Thyroid gland (tissue), 4 donors: ENCODE results near the gene HMCES.

ENCODE experiments used
- POLR2A ChIP-seq, 2 donors: fragments of 450-650 bp; IDR thresholded peaks; one replicate each; pipeline ENCODE4 v1.6.1; 2017; ENCODE audit warnings: antibody characterized with exemption in 2 of 2, mild to moderate bottlenecking in 2 of 2, moderate library complexity in 1 of 2
- TF ChIP-seq, protein P1 (sequence below), 6 experiments: fragments of 200-600 bp in 3 of 6; fragments of 450-650 bp in 3 of 6; sonication (generic) in 3 of 6; IDR thresholded peaks; one replicate each; pipeline ENCODE4 v1.5.1; 2016 to 2019; ENCODE audit warnings: antibody characterized with exemption in 6 of 6, mild to moderate bottlenecking in 2 of 6, inconsistent platforms in 1 of 6, moderate library complexity in 1 of 6

DNA sequence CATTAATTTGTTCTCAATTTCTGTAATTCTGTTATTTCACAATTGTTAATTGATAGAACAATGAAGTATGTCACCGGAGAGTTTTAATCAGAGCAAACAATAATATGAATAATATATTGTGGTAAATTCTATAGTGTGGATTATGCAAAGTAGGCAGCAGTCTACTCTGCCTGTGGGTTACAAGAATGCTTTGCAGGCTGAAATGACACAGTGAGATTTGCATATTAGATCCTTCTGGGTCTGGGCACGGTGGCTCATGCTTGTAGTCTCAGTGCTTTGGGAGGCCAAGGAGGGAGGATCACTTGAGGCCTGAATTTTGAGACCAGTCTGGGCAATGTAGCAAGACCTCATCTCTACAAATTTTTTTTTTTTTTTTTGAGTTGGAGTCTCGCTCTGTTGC, 16.8 kb upstream of the HMCES start:
- TF ChIP-seq, protein P1, sequence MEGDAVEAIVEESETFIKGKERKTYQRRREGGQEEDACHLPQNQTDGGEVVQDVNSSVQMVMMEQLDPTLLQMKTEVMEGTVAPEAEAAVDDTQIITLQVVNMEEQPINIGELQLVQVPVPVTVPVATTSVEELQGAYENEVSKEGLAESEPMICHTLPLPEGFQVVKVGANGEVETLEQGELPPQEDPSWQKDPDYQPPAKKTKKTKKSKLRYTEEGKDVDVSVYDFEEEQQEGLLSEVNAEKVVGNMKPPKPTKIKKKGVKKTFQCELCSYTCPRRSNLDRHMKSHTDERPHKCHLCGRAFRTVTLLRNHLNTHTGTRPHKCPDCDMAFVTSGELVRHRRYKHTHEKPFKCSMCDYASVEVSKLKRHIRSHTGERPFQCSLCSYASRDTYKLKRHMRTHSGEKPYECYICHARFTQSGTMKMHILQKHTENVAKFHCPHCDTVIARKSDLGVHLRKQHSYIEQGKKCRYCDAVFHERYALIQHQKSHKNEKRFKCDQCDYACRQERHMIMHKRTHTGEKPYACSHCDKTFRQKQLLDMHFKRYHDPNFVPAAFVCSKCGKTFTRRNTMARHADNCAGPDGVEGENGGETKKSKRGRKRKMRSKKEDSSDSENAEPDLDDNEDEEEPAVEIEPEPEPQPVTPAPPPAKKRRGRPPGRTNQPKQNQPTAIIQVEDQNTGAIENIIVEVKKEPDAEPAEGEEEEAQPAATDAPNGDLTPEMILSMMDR (IDR thresholded peaks at IDR 0.05): no peak
- TF ChIP-seq POLR2A (IDR thresholded peaks at IDR 0.05): no peak
